ENCODE measurements around the gene SDR39U1. TPM values are rescaled to one million over a fixed set of nuclear protein-coding genes. Genes with fewer than 3 reads are reported as not detected.
A peak's percentile ranks its signal among the peaks of the same experiment; 100 is the strongest.

SDR39U1 gene
- total RNA-seq, 1 donor from 2014 or later: 12.0 TPM

- Histone ChIP-seq H3K4me3 (ENCODE audit: low read length in 3 of 3) (peak overlapping the region; percentile 79 to 95 (median 91)), H3K27ac (ENCODE audit: low read depth, low read length) (peak overlapping the region; percentile 95), H3K9me3 (ENCODE audit: control insufficient read depth in 3 of 3, low read length in 3 of 3) (no peaks in the 10 kb centered on the region), H3K4me1 (ENCODE audit: control insufficient read depth in 3 of 3, insufficient read depth in 3 of 3, low read length in 3 of 3) (peaks cover 31 to 37% (median 32%) of the 10 kb centered on the region in 3 donors), H3K27me3 (ENCODE audit: control insufficient read depth in 3 of 3, insufficient read depth in 3 of 3, low read length in 3 of 3) (no peaks in the 10 kb centered on the region), H3K36me3 (ENCODE audit: control insufficient read depth in 3 of 3, insufficient read depth in 3 of 3, low read length in 3 of 3) (peaks cover 21 to 41% (median 34%) of the 10 kb centered on the region in 3 donors), H3K9ac (ENCODE audit: low read depth in 1 of 3, low read length in 3 of 3) (peak overlapping the region; percentile 90 to 95 (median 90))
These were observed 11.7 kb downstream of the SDR39U1 start for GRCh38 chr14:24430682-24431568.

- Histone ChIP-seq H3K9me3 (ENCODE audit: control insufficient read depth in 3 of 3, low read length in 3 of 3) (no peaks in the 10 kb centered on the region), H3K9ac (ENCODE audit: low read depth in 1 of 3, low read length in 3 of 3) (peak overlapping the region; percentile 90 to 95 (median 90)), H3K4me3 (ENCODE audit: low read length in 3 of 3) (peak overlapping the region; percentile 79 to 95 (median 91)), H3K4me1 (ENCODE audit: control insufficient read depth in 3 of 3, insufficient read depth in 3 of 3, low read length in 3 of 3) (peaks cover 28 to 35% (median 30%) of the 10 kb centered on the region in 3 donors), H3K36me3 (ENCODE audit: control insufficient read depth in 3 of 3, insufficient read depth in 3 of 3, low read length in 3 of 3) (peaks cover 19 to 34% (median 28%) of the 10 kb centered on the region in 3 donors), H3K27me3 (ENCODE audit: control insufficient read depth in 3 of 3, insufficient read depth in 3 of 3, low read length in 3 of 3) (no peaks in the 10 kb centered on the region), H3K27ac (ENCODE audit: low read depth, low read length) (peak overlapping the region; percentile 95)
These were observed 12.4 kb downstream of the SDR39U1 start for GRCh38 chr14:24430143-24430681.

GRCh38 chr14:24429395-24430142 lies 13.0 kb downstream of the SDR39U1 start, which contains the start of the genes CBLN3 and KHNYN:
Gene CBLN3 (minus strand): TSS chr14:24429668. CDS start chr14:24429054, 614 bp downstream.
Gene KHNYN (plus strand): TSS chr14:24429954. CDS start chr14:24430731, 777 bp downstream.
- Histone ChIP-seq H3K9me3 (ENCODE audit: control insufficient read depth in 3 of 3, low read length in 3 of 3) (no peaks in the 10 kb centered on the region), H3K27ac (ENCODE audit: low read depth, low read length) (peak within 1 kb of the TSS; percentile 95), H3K4me3 (ENCODE audit: low read length in 3 of 3) (peak within 1 kb of the TSS; percentile 79 to 95 (median 91)), H3K9ac (ENCODE audit: low read depth in 1 of 3, low read length in 3 of 3) (peak within 1 kb of the TSS; percentile 90 to 95 (median 90)), H3K27me3 (ENCODE audit: control insufficient read depth in 3 of 3, insufficient read depth in 3 of 3, low read length in 3 of 3) (no peaks in the 10 kb centered on the region), H3K36me3 (ENCODE audit: control insufficient read depth in 3 of 3, insufficient read depth in 3 of 3, low read length in 3 of 3) (peaks cover 19 to 33% (median 27%) of the 10 kb centered on the region in 3 donors), H3K4me1 (ENCODE audit: control insufficient read depth in 3 of 3, insufficient read depth in 3 of 3, low read length in 3 of 3) (peaks cover 28 to 33% (median 30%) of the 10 kb centered on the region in 3 donors)

- H3K4me1 ChIP-seq (ENCODE audit: control insufficient read depth in 3 of 3, insufficient read depth in 3 of 3, low read length in 3 of 3): peaks cover 28 to 33% (median 30%) of the 10 kb centered on the region in 3 donors
- H3K9ac ChIP-seq (ENCODE audit: low read depth in 1 of 3, low read length in 3 of 3): peak overlapping the region; percentile 90 to 95 (median 90)
- H3K4me3 ChIP-seq (ENCODE audit: low read length in 3 of 3): peak overlapping the region; percentile 76 to 91 (median 79)
- no peaks in the 10 kb centered on the region for H3K9me3 ChIP-seq (ENCODE audit: control insufficient read depth in 3 of 3, low read length in 3 of 3)
- H3K27ac ChIP-seq (ENCODE audit: low read depth, low read length): peak overlapping the region; percentile 95
- no peaks in the 10 kb centered on the region for H3K27me3 ChIP-seq (ENCODE audit: control insufficient read depth in 3 of 3, insufficient read depth in 3 of 3, low read length in 3 of 3)
- peaks cover 19 to 26% (median 21%) of the 10 kb centered on the region in 3 donors for H3K36me3 ChIP-seq (ENCODE audit: control insufficient read depth in 3 of 3, insufficient read depth in 3 of 3, low read length in 3 of 3)
These were observed 13.8 kb downstream of the SDR39U1 start for GRCh38 chr14:24428628-24429394.

GRCh38 chr14:24427537-24428508 lies 14.8 kb downstream of the SDR39U1 start:
- Histone ChIP-seq H3K9ac (ENCODE audit: low read depth in 1 of 3, low read length in 3 of 3) (peak overlapping the region in 1 of 3 donors; percentile 8), H3K27ac (ENCODE audit: low read depth, low read length) (no peak overlapping the region), H3K27me3 (ENCODE audit: control insufficient read depth in 3 of 3, insufficient read depth in 3 of 3, low read length in 3 of 3) (no peaks in the 10 kb centered on the region), H3K9me3 (ENCODE audit: control insufficient read depth in 3 of 3, low read length in 3 of 3) (no peaks in the 10 kb centered on the region), H3K36me3 (ENCODE audit: control insufficient read depth in 3 of 3, insufficient read depth in 3 of 3, low read length in 3 of 3) (peaks cover 11 to 17% (median 13%) of the 10 kb centered on the region in 3 donors), H3K4me3 (ENCODE audit: low read length in 3 of 3) (no peak overlapping the region), H3K4me1 (ENCODE audit: control insufficient read depth in 3 of 3, insufficient read depth in 3 of 3, low read length in 3 of 3) (peaks cover 28 to 32% (median 30%) of the 10 kb centered on the region in 3 donors)

GRCh38 chr14:24426912-24427536 lies 15.6 kb downstream of the SDR39U1 start:
- H3K27ac ChIP-seq (ENCODE audit: low read depth, low read length): no peak overlapping the region
- peaks cover 22 to 24% (median 23%) of the 10 kb centered on the region in 3 donors for H3K4me1 ChIP-seq (ENCODE audit: control insufficient read depth in 3 of 3, insufficient read depth in 3 of 3, low read length in 3 of 3)
- no peaks in the 10 kb centered on the region for H3K27me3 ChIP-seq (ENCODE audit: control insufficient read depth in 3 of 3, insufficient read depth in 3 of 3, low read length in 3 of 3)

GRCh38 chr14:24426150-24426911 lies 16.2 kb downstream of the SDR39U1 start:
- Histone ChIP-seq H3K9me3 (ENCODE audit: control insufficient read depth in 3 of 3, low read length in 3 of 3) (no peaks in the 10 kb centered on the region), H3K4me3 (ENCODE audit: low read length in 3 of 3) (no peak overlapping the region), H3K36me3 (ENCODE audit: control insufficient read depth in 3 of 3, insufficient read depth in 3 of 3, low read length in 3 of 3) (peaks cover 0 to 3% (median 3%) of the 10 kb centered on the region in 3 donors), H3K4me1 (ENCODE audit: control insufficient read depth in 3 of 3, insufficient read depth in 3 of 3, low read length in 3 of 3) (peaks cover 15 to 17% (median 17%) of the 10 kb centered on the region in 3 donors), H3K27me3 (ENCODE audit: control insufficient read depth in 3 of 3, insufficient read depth in 3 of 3, low read length in 3 of 3) (no peaks in the 10 kb centered on the region), H3K9ac (ENCODE audit: low read depth in 1 of 3, low read length in 3 of 3) (no peak overlapping the region), H3K27ac (ENCODE audit: low read depth, low read length) (no peak overlapping the region)

More at GRCh38 chr14:24426912-24427536, 15.6 kb downstream of the SDR39U1 start:
- no peak overlapping the region for H3K4me3 ChIP-seq (ENCODE audit: low read length in 3 of 3)
- H3K9me3 ChIP-seq (ENCODE audit: control insufficient read depth in 3 of 3, low read length in 3 of 3): no peaks in the 10 kb centered on the region
- peak overlapping the region in 1 of 3 donors; percentile 3 for H3K9ac ChIP-seq (ENCODE audit: low read depth in 1 of 3, low read length in 3 of 3)
- peaks cover 4 to 10% (median 5%) of the 10 kb centered on the region in 3 donors for H3K36me3 ChIP-seq (ENCODE audit: control insufficient read depth in 3 of 3, insufficient read depth in 3 of 3, low read length in 3 of 3)
